HepG2 (cell line): ENCODE results near the gene CUL4A. TPM values are rescaled to one million over a fixed set of nuclear protein-coding genes. Genes with fewer than 3 reads are reported as not detected.

Experiments used
- ATAC-seq: fragments of 200-7000 bp; cut with Tn5 transposase; 3 replicates; pipeline ENCODE4 v1.9.1; 2020; ENCODE audit warnings: mild to moderate bottlenecking, moderate library complexity
- BruUV-seq: library from RNA; stranded (reverse); fragments of 400-500 nt; replicated peaks from 2 replicates; lab custom pipeline; 2021; lab: Mats Ljungman, UMichigan
- CTCF ChIA-PET: fragments of 300-600 bp; formaldehyde crosslinking; extraction: SDS; loops from one replicate; lab custom pipeline; 2021; ENCODE audit warnings: low total read pairs, inconsistent platforms, low intra/inter-chr PET ratio; lab: Yijun Ruan, JAX
- POLR2A ChIA-PET: fragments of 350-600 bp; sonication (Branson Sonifier 250); formaldehyde crosslinking; loops from one replicate; lab custom pipeline; 2020; ENCODE audit warnings: antibody characterized with exemption, inconsistent platforms; lab: Yijun Ruan, JAX
- DNase-seq: peaks from one replicate; pipeline ENCODE4 v3.0.0-alpha.2; 2015; ENCODE audit warnings: low spot score
- FAIRE-seq: peaks from 3 replicates; lab custom pipeline; 2011; peaks lifted over from hg19 to GRCh38; lab: Jason Lieb, UNC
- H2AFZ ChIP-seq: one replicate; pipeline ENCODE4 v1.6.1; 2011; ENCODE audit warnings: low read length, inconsistent platforms
- H3K27ac ChIP-seq: fragments of 300-600 bp; 3 replicates; pipeline ENCODE4 v1.8.0; 2011; ENCODE audit warnings: mixed run types, mild to moderate bottlenecking, mixed read lengths, low read length, inconsistent platforms; ENCODE audit not compliant: insufficient read depth; ENCODE audit errors: extremely low read length
- H3K27me3 ChIP-seq, 2 experiments: fragments of 200-600 bp in 1 of 2; 2 replicates in 1 of 2; 3 replicates in 1 of 2; pipeline versions ENCODE4 v1.6.0 to v1.8.0; 2011; ENCODE audit warnings: low read length in 2 of 2, mild to moderate bottlenecking in 2 of 2, moderate library complexity in 2 of 2, inconsistent platforms in 1 of 2; ENCODE audit not compliant: insufficient read depth in 2 of 2, control insufficient read depth in 1 of 2
- H3K36me3 ChIP-seq, 2 experiments: fragments of 200-600 bp in 1 of 2; replicated peaks in 1 of 2; 2 replicates in 1 of 2; 3 replicates in 1 of 2; pipeline versions ENCODE4 v1.5.1 to v1.8.0; 2011; ENCODE audit warnings: low read length in 2 of 2, inconsistent platforms in 1 of 2; ENCODE audit not compliant: insufficient read depth in 2 of 2, control insufficient read depth in 1 of 2
- H3K4me1 ChIP-seq: 2 replicates; pipeline ENCODE4 v1.5.1; 2012; ENCODE audit warnings: low read length, inconsistent platforms; ENCODE audit not compliant: insufficient read depth
- H3K4me2 ChIP-seq: 2 replicates; pipeline ENCODE4 v1.6.0; 2011; ENCODE audit warnings: low read depth, low read length, inconsistent platforms
- H3K4me3 ChIP-seq, 3 experiments: fragments of 200-600 bp in 1 of 3; sonication (generic), shearing (Covaris generic) in 1 of 3; replicated peaks in 1 of 3; 2 replicates each; pipeline ENCODE4 v1.5.1; 2011 to 2016; ENCODE audit warnings: low read length in 3 of 3, inconsistent platforms in 2 of 3, low read depth in 2 of 3, mild to moderate bottlenecking in 2 of 3, control low read depth in 1 of 3, mixed read lengths in 1 of 3; ENCODE audit not compliant: insufficient read depth in 1 of 3
- H3K79me2 ChIP-seq: one replicate; pipeline ENCODE4 v1.6.1; 2011; ENCODE audit warnings: low read length, inconsistent platforms; ENCODE audit not compliant: insufficient read depth
- H3K9ac ChIP-seq: 2 replicates; pipeline ENCODE4 v1.6.0; 2011; ENCODE audit warnings: mild to moderate bottlenecking, low read depth, low read length, inconsistent platforms; ENCODE audit not compliant: insufficient read depth
- H3K9me3 ChIP-seq: 2 replicates; pipeline ENCODE4 v1.5.1; 2012; ENCODE audit warnings: mild to moderate bottlenecking, low read length
- H4K20me1 ChIP-seq: 2 replicates; pipeline ENCODE4 v1.6.0; 2011; ENCODE audit warnings: inconsistent platforms, mild to moderate bottlenecking, low read length, moderate library complexity; ENCODE audit not compliant: insufficient read depth
- CCAR2 ChIP-seq: fragments of 200-400 bp; formaldehyde crosslinking; optimal IDR thresholded peaks from 2 replicates; pipeline ENCODE3; 2018; ENCODE audit warnings: low read depth, mild to moderate bottlenecking, low read length, moderate library complexity
- CEBPB ChIP-seq: IDR thresholded peaks from 2 replicates; pipeline ENCODE4 v1.6.1; 2011; ENCODE audit warnings: low read depth, low read length, improper control_type of control experiment, borderline replicate concordance
- HOXA7 ChIP-seq: sonication (generic); formaldehyde crosslinking; IDR thresholded peaks from 2 replicates; pipeline ENCODE4 v1.8.1; 2022; ENCODE audit warnings: mild to moderate bottlenecking, missing genetic modification reagents, moderate library complexity
- PPARG ChIP-seq: conservative IDR thresholded peaks from 2 replicates; pipeline ENCODE4 v1.6.1; 2016; ENCODE audit warnings: missing biosample characterization, missing genetic modification reagents
- RBFOX2 ChIP-seq: fragments of 200-400 bp; formaldehyde crosslinking; IDR thresholded peaks from 2 replicates; pipeline ENCODE4 v1.6.1; 2017; ENCODE audit warnings: low read depth, mild to moderate bottlenecking, low read length
- U2AF1 ChIP-seq: fragments of 200-400 bp; formaldehyde crosslinking; optimal IDR thresholded peaks from 2 replicates; pipeline ENCODE3; 2017; ENCODE audit warnings: mild to moderate bottlenecking, low read depth, low read length
- ZBTB21 ChIP-seq: sonication (generic); formaldehyde crosslinking; IDR thresholded peaks from 2 replicates; pipeline ENCODE4 v1.4.0; 2020; ENCODE audit warnings: missing genetic modification reagents
- ZNF280B ChIP-seq: sonication (generic); formaldehyde crosslinking; IDR thresholded peaks from 2 replicates; pipeline ENCODE4 v1.5.0; 2020; ENCODE audit warnings: missing genetic modification reagents, mild to moderate bottlenecking, borderline replicate concordance
- ZNF44 ChIP-seq: sonication (generic); formaldehyde crosslinking; IDR thresholded peaks from 2 replicates; pipeline ENCODE4 v1.5.1; 2020; ENCODE audit warnings: mild to moderate bottlenecking, missing genetic modification reagents
- ZNF629 ChIP-seq: sonication (generic); formaldehyde crosslinking; conservative IDR thresholded peaks from 2 replicates; pipeline ENCODE4 v1.5.0; 2020; ENCODE audit warnings: missing genetic modification reagents
- ZNF879 ChIP-seq: sonication (generic); formaldehyde crosslinking; IDR thresholded peaks from 2 replicates; pipeline ENCODE4 v1.8.1; 2023; ENCODE audit warnings: missing genetic modification reagents
- ZSCAN31 ChIP-seq: sonication (generic); formaldehyde crosslinking; IDR thresholded peaks from 2 replicates; pipeline ENCODE4 v1.5.0; 2020; ENCODE audit warnings: low read depth, mild to moderate bottlenecking, missing genetic modification reagents
- WGBS: methylation state at CpG from one replicate; pipeline ENCODE4 v1.1.6; 2017; ENCODE audit warnings: low lambda C conversion rate; 5-methylcytosine and 5-hydroxymethylcytosine counted together
- in situ Hi-C: cut with HindIII; loops from 2 replicates; pipeline ENCODE4 v1.10.0; 2017; ENCODE audit warnings: low pct_unique_long_range_greater_than_20kb; ENCODE audit not compliant: extremely low pct_ligation_motif_present
- intact Hi-C: fragments of 100-400 bp; cut with micrococcal nuclease; formaldehyde crosslinking; loops from one replicate; pipeline ENCODE4 v1.10.0; 2022; ENCODE audit not compliant: unreplicated experiment
- polyA plus RNA-seq, 8 experiments: library from polyadenylated mRNA; depleted of rRNA in 3 of 8; stranded (reverse) in 7 of 8; unstranded in 1 of 8; fragments of >200 nt; fragmentation: Illumina TruSeq in 4 of 8; extraction: Trizol in 4 of 8; gene quantifications; 2 replicates each; pipeline versions ENCODE4 v1.2.1 to v1.2.3, GENCODE V29; 2011 to 2016; ENCODE audit warnings: low read depth in 4 of 8, missing spikeins in 1 of 8, mixed read lengths in 1 of 8; ENCODE audit not compliant: insufficient read depth in 1 of 8
- total RNA-seq, 5 experiments: library from RNA; depleted of rRNA; stranded (reverse); fragments of >200 nt; fragmentation: Illumina TruSeq; extraction: Trizol; gene quantifications; 2 replicates each; pipeline ENCODE4 v1.2.3, GENCODE V29; 2016; ENCODE audit warnings: low read depth in 1 of 5
- TF ChIP-seq, protein P1 (sequence below), 2 experiments: sonication (generic) in 1 of 2; formaldehyde crosslinking in 1 of 2; IDR thresholded peaks; 2 replicates each; pipeline versions ENCODE4 v1.5.1 to v1.6.1; 2011 to 2020; ENCODE audit warnings: borderline replicate concordance in 1 of 2, low read depth in 1 of 2, low read length in 1 of 2, mild to moderate bottlenecking in 1 of 2, missing genetic modification reagents in 1 of 2, moderate library complexity in 1 of 2
- TF ChIP-seq, protein P2 (sequence below): sonication (generic); formaldehyde crosslinking; IDR thresholded peaks from 2 replicates; pipeline ENCODE4 v1.4.0; 2020; ENCODE audit warnings: missing genetic modification reagents, borderline replicate concordance
- TF ChIP-seq, protein P3 (sequence below): IDR thresholded peaks from 2 replicates; pipeline ENCODE4 v1.6.1; 2016

Gene CUL4A
- total and polyA plus RNA-seq, 2 of the 13 experiments (the other 11 are each of a cell fraction or from before 2014, with no cell fraction given) = 51.2 to 75.3 TPM

DNA sequence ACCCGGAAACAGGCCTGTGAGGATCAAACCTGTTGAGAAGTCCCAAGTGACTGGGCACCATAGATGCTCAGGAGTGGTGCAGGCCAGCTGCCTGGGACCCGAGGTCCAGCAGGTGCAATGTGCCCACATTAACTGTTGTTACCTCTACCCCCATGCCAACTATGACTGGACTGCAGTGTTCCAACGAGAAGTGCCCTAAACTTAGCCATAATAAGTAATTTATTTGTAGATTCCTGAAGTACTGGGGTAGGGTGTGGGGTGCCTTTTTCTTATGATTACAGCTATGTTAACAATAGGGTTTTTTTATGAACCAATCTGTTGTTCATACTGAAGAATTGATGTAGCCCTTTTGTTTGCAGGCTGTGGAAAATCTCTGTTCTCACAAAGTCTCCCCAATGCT, 9.2 kb downstream of the CUL4A start:
- Histone ChIP-seq H4K20me1 (peaks cover 57% of the 10 kb centered on the region), H3K79me2 (peaks cover 97% of the 10 kb centered on the region), H3K27me3 (no peaks in the 10 kb centered on the region), H3K36me3 (peaks cover 17 to 52% of the 10 kb centered on the region in 2 experiments), H3K4me3 (no peak overlapping the region), H3K4me2 (no peak overlapping the region), H2AFZ (no peak overlapping the region), H3K9me3 (no peaks in the 10 kb centered on the region), H3K9ac (no peak overlapping the region), H3K4me1 (peaks cover 74% of the 10 kb centered on the region), H3K27ac (peak overlapping the region; percentile 57)
- TF ChIP-seq, protein P1, sequence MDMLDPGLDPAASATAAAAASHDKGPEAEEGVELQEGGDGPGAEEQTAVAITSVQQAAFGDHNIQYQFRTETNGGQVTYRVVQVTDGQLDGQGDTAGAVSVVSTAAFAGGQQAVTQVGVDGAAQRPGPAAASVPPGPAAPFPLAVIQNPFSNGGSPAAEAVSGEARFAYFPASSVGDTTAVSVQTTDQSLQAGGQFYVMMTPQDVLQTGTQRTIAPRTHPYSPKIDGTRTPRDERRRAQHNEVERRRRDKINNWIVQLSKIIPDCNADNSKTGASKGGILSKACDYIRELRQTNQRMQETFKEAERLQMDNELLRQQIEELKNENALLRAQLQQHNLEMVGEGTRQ (IDR thresholded peaks at IDR 0.05; ENCODE audit: low read depth, low read length) = no peak
- TF ChIP-seq, protein P1 (CRISPR knock-in tag; IDR thresholded peaks at IDR 0.05; ENCODE audit: borderline replicate concordance) = no peak
- no peak for TF ChIP-seq U2AF1
- no peak for TF ChIP-seq CEBPB
- no peak for TF ChIP-seq CCAR2
- TF ChIP-seq, protein P2, sequence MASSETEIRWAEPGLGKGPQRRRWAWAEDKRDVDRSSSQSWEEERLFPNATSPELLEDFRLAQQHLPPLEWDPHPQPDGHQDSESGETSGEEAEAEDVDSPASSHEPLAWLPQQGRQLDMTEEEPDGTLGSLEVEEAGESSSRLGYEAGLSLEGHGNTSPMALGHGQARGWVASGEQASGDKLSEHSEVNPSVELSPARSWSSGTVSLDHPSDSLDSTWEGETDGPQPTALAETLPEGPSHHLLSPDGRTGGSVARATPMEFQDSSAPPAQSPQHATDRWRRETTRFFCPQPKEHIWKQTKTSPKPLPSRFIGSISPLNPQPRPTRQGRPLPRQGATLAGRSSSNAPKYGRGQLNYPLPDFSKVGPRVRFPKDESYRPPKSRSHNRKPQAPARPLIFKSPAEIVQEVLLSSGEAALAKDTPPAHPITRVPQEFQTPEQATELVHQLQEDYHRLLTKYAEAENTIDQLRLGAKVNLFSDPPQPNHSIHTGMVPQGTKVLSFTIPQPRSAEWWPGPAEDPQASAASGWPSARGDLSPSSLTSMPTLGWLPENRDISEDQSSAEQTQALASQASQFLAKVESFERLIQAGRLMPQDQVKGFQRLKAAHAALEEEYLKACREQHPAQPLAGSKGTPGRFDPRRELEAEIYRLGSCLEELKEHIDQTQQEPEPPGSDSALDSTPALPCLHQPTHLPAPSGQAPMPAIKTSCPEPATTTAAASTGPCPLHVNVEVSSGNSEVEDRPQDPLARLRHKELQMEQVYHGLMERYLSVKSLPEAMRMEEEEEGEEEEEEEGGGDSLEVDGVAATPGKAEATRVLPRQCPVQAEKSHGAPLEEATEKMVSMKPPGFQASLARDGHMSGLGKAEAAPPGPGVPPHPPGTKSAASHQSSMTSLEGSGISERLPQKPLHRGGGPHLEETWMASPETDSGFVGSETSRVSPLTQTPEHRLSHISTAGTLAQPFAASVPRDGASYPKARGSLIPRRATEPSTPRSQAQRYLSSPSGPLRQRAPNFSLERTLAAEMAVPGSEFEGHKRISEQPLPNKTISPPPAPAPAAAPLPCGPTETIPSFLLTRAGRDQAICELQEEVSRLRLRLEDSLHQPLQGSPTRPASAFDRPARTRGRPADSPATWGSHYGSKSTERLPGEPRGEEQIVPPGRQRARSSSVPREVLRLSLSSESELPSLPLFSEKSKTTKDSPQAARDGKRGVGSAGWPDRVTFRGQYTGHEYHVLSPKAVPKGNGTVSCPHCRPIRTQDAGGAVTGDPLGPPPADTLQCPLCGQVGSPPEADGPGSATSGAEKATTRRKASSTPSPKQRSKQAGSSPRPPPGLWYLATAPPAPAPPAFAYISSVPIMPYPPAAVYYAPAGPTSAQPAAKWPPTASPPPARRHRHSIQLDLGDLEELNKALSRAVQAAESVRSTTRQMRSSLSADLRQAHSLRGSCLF (CRISPR knock-in tag) = no peak
- TF ChIP-seq ZNF44 = no peak
- no peak for TF ChIP-seq ZNF280B (CRISPR knock-in tag)
- no peak for TF ChIP-seq HOXA7 (CRISPR knock-in tag)
- TF ChIP-seq, protein P3, sequence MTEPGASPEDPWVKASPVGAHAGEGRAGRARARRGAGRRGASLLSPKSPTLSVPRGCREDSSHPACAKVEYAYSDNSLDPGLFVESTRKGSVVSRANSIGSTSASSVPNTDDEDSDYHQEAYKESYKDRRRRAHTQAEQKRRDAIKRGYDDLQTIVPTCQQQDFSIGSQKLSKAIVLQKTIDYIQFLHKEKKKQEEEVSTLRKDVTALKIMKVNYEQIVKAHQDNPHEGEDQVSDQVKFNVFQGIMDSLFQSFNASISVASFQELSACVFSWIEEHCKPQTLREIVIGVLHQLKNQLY (CRISPR knock-in tag) = no peak
- no peak for TF ChIP-seq RBFOX2
- TF ChIP-seq ZNF879 (CRISPR knock-in tag) = no peak
- TF ChIP-seq PPARG = no peak
- no peak for TF ChIP-seq ZSCAN31 (CRISPR knock-in tag)
- no peak for TF ChIP-seq ZNF629
- no peak for TF ChIP-seq ZBTB21 (CRISPR knock-in tag)
- 100% methylated on average over 1 of the region's 3 CpGs for WGBS
- ChIA-PET POLR2A (interaction anchor here (1.7 kb wide), 1 partner anchor 9 kb away, joined by 5 read pairs; the partner anchor contains the start of gene CUL4A), CTCF (no interaction called here)
- ATAC-seq (no peak), DNase-seq (no peak), FAIRE-seq (no peak)
- no TSS peak for BruUV-seq
- in situ Hi-C loops (no loop called here), intact Hi-C loops (no loop called here)
